Measurements from ENCODE around the gene TMEM252.

Gene TMEM252

DNA sequence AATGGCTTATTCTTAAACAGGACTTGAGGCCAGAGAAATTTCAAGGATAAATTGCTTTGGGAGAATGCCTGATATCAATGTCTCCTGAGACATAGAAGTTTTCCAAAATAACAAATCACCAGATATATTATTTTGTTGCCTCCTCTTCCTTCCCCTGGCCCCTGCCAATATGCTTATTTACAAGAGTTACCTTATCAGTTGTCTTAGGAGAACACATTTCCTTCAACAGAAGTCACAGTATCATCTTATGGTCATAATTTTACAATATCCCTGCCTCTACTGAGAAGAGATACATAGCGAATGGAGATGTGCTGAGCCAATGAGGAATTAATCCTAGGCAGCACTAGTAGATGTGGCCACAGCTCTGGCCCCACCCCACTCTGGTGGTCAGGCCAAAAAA, 43.1 kb downstream of the TMEM252 start:
- no peak for DNase-seq

GRCh38 chr9:68496356-68496755, 44.3 kb downstream of the TMEM252 start:
- no peak for DNase-seq

DNA sequence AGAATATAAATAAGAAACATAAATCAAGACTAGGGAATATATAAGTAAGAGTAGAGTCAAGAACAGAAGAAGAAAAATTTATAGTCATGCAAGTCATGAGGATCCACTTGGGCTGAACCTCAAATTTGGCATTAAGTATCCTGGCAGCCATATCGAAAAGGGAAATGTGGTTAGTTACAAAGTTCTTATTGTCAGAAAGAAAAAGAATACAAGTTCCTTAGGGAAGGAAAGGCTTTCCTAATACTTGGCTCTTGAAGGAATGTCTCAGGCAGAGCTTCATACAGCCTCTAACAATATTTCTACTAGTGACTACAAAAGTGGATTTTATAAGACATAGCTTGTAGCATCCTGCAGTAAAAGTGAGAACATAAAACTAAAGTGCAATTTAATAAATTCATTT, 45.4 kb downstream of the TMEM252 start:
- no peak for DNase-seq

DNA sequence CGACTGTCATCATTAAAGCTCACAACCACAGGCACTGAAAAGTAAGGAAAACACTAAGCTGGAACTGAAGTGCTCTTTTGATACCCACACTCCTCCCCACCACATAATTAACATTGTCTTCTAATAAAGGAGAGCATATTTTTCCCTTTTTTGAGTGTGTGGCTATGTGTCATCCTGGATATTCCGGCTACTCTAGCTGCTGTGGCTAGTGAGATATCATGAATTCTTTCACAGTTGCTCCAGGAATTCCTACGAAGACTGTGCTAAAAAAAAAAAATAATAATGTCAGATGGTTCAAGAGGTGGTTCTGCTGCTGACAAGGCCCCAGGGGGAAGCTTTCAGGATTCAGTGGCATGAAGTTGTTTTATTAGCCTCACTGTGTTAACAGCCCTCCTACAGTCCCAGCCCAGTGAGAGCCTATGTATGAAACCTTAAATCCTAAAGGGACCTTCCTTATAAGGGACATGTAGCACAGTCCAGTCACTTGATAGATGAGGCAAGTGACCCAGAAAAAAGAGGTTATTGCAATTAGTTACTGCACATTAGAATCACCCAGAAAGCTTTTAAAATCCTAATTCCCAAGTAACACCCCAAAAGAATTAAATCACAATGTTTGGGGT, 46.6 kb downstream of the TMEM252 start:
- no peak for DNase-seq

- no peak for DNase-seq
These were observed 47.1 kb downstream of the TMEM252 start for GRCh38 chr9:68493541-68493940.

DNA sequence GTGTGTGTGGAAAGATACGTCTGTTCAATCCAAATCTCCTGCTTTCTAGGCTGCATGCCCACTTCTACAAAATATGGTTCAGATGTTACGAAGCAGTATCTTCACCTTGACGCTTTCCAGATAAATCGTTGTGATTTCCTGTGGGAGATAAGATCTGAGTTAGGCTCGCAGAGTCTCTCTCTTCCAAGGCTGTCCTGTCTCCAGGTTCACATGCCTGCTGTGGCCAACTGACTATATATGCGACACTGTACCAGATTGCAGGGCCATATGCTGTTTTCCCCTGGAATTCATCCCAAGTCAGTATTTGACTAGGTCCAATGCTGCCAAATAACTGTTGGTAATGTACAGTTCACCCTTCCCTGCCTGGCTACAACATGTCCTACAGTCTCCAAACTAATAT, 47.9 kb downstream of the TMEM252 start:
- DNase-seq: no peak

DNA sequence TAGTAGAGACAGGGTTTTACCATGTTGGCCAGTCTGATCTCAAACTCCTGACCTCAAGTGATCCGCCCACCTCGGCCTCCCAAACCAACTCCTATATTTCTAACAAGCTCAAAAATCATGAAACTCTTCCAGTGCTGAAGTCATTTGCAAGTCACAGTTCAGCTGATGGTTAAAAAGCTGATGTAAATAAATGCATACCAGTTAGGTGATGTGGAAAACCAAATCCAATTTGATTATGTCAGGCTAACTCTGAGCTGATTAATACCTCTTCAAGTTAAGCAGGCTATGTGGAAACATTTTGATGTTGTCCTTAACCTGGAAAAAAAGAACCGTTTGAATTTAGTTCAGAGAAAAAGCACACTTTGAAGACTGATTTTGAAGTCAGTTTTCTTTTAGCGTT, 51.0 kb downstream of the TMEM252 start:
- no peak for DNase-seq

DNA sequence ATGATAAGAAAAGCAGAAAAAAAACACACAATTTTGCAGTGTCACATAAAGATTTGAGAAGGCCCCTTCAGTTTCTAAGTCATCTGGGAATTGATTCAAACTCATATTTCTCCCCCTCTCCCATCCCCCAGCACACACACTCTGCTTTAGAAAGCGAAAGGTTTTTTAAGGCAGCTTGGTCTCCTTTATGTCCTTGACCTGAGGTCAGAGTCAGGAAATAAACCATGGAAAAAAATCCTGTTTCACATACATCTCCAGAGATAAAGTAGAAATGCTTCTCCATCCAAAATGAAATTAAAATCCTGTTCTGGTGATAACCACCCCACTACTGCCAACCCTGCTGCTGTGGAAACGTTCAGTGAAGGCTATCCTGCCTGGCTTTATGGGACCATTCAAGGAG, 52.6 kb downstream of the TMEM252 start:
- DNase-seq: no peak
